ENCODE data around the gene AFP. TPM values are rescaled to one million over a fixed set of nuclear protein-coding genes. Genes with fewer than 3 reads are reported as not detected.

AFP gene
- total and polyA plus RNA-seq, 2 of the 8 experiments (the other 6 are each of a cell fraction or from before 2014, with no cell fraction given): 6.1 to 10.4 TPM

DNA sequence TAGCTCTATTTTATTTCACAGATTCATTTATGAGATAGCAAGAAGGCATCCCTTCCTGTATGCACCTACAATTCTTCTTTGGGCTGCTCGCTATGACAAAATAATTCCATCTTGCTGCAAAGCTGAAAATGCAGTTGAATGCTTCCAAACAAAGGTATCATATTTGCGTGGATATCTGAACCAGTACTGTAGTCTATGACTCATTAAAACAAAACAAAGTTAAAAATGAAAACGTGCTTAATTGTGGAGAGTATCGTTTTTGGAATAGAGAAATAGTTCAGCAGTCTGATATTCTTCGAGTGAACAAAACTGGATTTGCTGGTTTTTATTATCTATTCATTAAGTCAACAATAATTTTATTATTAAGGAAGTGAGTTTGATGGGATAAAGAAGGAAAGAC lies 6.3 kb downstream of the AFP start (continued):
- TF ChIP-seq, protein P1, sequence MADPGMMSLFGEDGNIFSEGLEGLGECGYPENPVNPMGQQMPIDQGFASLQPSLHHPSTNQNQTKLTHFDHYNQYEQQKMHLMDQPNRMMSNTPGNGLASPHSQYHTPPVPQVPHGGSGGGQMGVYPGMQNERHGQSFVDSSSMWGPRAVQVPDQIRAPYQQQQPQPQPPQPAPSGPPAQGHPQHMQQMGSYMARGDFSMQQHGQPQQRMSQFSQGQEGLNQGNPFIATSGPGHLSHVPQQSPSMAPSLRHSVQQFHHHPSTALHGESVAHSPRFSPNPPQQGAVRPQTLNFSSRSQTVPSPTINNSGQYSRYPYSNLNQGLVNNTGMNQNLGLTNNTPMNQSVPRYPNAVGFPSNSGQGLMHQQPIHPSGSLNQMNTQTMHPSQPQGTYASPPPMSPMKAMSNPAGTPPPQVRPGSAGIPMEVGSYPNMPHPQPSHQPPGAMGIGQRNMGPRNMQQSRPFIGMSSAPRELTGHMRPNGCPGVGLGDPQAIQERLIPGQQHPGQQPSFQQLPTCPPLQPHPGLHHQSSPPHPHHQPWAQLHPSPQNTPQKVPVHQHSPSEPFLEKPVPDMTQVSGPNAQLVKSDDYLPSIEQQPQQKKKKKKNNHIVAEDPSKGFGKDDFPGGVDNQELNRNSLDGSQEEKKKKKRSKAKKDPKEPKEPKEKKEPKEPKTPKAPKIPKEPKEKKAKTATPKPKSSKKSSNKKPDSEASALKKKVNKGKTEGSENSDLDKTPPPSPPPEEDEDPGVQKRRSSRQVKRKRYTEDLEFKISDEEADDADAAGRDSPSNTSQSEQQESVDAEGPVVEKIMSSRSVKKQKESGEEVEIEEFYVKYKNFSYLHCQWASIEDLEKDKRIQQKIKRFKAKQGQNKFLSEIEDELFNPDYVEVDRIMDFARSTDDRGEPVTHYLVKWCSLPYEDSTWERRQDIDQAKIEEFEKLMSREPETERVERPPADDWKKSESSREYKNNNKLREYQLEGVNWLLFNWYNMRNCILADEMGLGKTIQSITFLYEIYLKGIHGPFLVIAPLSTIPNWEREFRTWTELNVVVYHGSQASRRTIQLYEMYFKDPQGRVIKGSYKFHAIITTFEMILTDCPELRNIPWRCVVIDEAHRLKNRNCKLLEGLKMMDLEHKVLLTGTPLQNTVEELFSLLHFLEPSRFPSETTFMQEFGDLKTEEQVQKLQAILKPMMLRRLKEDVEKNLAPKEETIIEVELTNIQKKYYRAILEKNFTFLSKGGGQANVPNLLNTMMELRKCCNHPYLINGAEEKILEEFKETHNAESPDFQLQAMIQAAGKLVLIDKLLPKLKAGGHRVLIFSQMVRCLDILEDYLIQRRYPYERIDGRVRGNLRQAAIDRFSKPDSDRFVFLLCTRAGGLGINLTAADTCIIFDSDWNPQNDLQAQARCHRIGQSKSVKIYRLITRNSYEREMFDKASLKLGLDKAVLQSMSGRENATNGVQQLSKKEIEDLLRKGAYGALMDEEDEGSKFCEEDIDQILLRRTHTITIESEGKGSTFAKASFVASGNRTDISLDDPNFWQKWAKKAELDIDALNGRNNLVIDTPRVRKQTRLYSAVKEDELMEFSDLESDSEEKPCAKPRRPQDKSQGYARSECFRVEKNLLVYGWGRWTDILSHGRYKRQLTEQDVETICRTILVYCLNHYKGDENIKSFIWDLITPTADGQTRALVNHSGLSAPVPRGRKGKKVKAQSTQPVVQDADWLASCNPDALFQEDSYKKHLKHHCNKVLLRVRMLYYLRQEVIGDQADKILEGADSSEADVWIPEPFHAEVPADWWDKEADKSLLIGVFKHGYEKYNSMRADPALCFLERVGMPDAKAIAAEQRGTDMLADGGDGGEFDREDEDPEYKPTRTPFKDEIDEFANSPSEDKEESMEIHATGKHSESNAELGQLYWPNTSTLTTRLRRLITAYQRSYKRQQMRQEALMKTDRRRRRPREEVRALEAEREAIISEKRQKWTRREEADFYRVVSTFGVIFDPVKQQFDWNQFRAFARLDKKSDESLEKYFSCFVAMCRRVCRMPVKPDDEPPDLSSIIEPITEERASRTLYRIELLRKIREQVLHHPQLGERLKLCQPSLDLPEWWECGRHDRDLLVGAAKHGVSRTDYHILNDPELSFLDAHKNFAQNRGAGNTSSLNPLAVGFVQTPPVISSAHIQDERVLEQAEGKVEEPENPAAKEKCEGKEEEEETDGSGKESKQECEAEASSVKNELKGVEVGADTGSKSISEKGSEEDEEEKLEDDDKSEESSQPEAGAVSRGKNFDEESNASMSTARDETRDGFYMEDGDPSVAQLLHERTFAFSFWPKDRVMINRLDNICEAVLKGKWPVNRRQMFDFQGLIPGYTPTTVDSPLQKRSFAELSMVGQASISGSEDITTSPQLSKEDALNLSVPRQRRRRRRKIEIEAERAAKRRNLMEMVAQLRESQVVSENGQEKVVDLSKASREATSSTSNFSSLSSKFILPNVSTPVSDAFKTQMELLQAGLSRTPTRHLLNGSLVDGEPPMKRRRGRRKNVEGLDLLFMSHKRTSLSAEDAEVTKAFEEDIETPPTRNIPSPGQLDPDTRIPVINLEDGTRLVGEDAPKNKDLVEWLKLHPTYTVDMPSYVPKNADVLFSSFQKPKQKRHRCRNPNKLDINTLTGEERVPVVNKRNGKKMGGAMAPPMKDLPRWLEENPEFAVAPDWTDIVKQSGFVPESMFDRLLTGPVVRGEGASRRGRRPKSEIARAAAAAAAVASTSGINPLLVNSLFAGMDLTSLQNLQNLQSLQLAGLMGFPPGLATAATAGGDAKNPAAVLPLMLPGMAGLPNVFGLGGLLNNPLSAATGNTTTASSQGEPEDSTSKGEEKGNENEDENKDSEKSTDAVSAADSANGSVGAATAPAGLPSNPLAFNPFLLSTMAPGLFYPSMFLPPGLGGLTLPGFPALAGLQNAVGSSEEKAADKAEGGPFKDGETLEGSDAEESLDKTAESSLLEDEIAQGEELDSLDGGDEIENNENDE (IDR thresholded peaks at IDR 0.05; ENCODE audit: insufficient replicate concordance, low read length): no peak
- TF ChIP-seq SP1 (IDR thresholded peaks at IDR 0.05; ENCODE audit: low read depth, low read length): no peak
- TF ChIP-seq, protein P2, sequence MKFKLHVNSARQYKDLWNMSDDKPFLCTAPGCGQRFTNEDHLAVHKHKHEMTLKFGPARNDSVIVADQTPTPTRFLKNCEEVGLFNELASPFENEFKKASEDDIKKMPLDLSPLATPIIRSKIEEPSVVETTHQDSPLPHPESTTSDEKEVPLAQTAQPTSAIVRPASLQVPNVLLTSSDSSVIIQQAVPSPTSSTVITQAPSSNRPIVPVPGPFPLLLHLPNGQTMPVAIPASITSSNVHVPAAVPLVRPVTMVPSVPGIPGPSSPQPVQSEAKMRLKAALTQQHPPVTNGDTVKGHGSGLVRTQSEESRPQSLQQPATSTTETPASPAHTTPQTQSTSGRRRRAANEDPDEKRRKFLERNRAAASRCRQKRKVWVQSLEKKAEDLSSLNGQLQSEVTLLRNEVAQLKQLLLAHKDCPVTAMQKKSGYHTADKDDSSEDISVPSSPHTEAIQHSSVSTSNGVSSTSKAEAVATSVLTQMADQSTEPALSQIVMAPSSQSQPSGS (IDR thresholded peaks at IDR 0.05; ENCODE audit: low read length): no peak
